CD14-positive monocyte (primary cell): ENCODE measurements around the gene CHPF. TPM values are rescaled to one million over a fixed set of nuclear protein-coding genes. Genes with fewer than 3 reads are reported as not detected.

Experiments used
- DNase-seq, 3 donors: peaks; one replicate each; pipeline ENCODE4 v3.0.0-alpha.2; 2011 to 2022
- H2AFZ ChIP-seq: 2 replicates; pipeline ENCODE4 v1.6.0; 2012; ENCODE audit warnings: mild to moderate bottlenecking, low read depth, low read length, inconsistent platforms; ENCODE audit not compliant: insufficient read depth, poor library complexity, severe bottlenecking
- H3K27ac ChIP-seq, 2 donors: 1 replicate in 1 of 2; 2 replicates in 1 of 2; pipeline ENCODE4 v1.5.1; 2012 to 2013; ENCODE audit warnings: low read length in 2 of 2, control low read depth in 1 of 2, inconsistent platforms in 1 of 2, low read depth in 1 of 2, mild to moderate bottlenecking in 1 of 2
- H3K27me3 ChIP-seq, 2 donors: one replicate each; pipeline versions ENCODE4 v1.6.0 to v1.6.1; 2011 to 2013; ENCODE audit warnings: low read length in 2 of 2; ENCODE audit not compliant: control insufficient read depth in 2 of 2, insufficient read depth in 2 of 2
- H3K36me3 ChIP-seq, 2 donors: replicated peaks in 1 of 2; 1 replicate in 1 of 2; 2 replicates in 1 of 2; pipeline versions ENCODE4 v1.5.1 to v1.6.1; 2012 to 2013; ENCODE audit warnings: low read length in 2 of 2, control low read depth in 1 of 2, inconsistent platforms in 1 of 2, mild to moderate bottlenecking in 1 of 2; ENCODE audit not compliant: insufficient read depth in 2 of 2, control insufficient read depth in 1 of 2
- H3K4me1 ChIP-seq, 2 donors: 1 replicate in 1 of 2; 2 replicates in 1 of 2; pipeline versions ENCODE4 v1.5.1 to v1.6.1; 2012 to 2013; ENCODE audit warnings: low read length in 2 of 2, control low read depth in 1 of 2, inconsistent platforms in 1 of 2, mild to moderate bottlenecking in 1 of 2, moderate library complexity in 1 of 2; ENCODE audit not compliant: insufficient read depth in 2 of 2, control insufficient read depth in 1 of 2
- H3K4me2 ChIP-seq: replicated peaks from 2 replicates; pipeline ENCODE3; 2012; ENCODE audit warnings: low read length, moderate library complexity, mild to moderate bottlenecking; ENCODE audit not compliant: poor library complexity, severe bottlenecking; ENCODE audit errors: extremely low read depth
- H3K4me3 ChIP-seq, 3 experiments: fragments of 200-600 bp in 1 of 3; sonication (generic) in 1 of 3; replicated peaks in 1 of 3; 1 replicate in 2 of 3; 2 replicates in 1 of 3; pipeline ENCODE4 v1.5.1; 2011 to 2013; ENCODE audit warnings: low read length in 3 of 3, mild to moderate bottlenecking in 3 of 3, control low read depth in 2 of 3, low read depth in 2 of 3, inconsistent platforms in 1 of 3, moderate library complexity in 1 of 3
- H3K79me2 ChIP-seq: 2 replicates; pipeline ENCODE4 v1.6.0; 2012; ENCODE audit warnings: mild to moderate bottlenecking, control low read depth, inconsistent platforms, low read length, moderate library complexity; ENCODE audit not compliant: insufficient read depth
- H3K9ac ChIP-seq: 2 replicates; pipeline ENCODE4 v1.6.0; 2017; ENCODE audit warnings: low read length, mild to moderate bottlenecking; ENCODE audit not compliant: insufficient read depth, poor library complexity, severe bottlenecking
- H3K9me3 ChIP-seq, 2 donors: replicated peaks in 1 of 2; 1 replicate in 1 of 2; 2 replicates in 1 of 2; pipeline versions ENCODE4 v1.5.1 to v1.6.1; 2012 to 2013; ENCODE audit warnings: low read length in 2 of 2, control low read depth in 1 of 2; ENCODE audit not compliant: control insufficient read depth in 1 of 2, insufficient read depth in 1 of 2
- H4K20me1 ChIP-seq: 2 replicates; pipeline ENCODE4 v1.6.0; 2012; ENCODE audit warnings: mild to moderate bottlenecking, low read length, control low read depth, moderate library complexity; ENCODE audit not compliant: insufficient read depth
- H3K27ac Mint-ChIP-seq, 7 donors: one replicate each; pipeline ENCODE4 v1.8.0; 2020; ENCODE audit warnings: mild to moderate bottlenecking in 7 of 7, mixed read lengths in 7 of 7, moderate library complexity in 6 of 7, inconsistent platforms in 2 of 7
- H3K27me3 Mint-ChIP-seq, 3 donors: one replicate each; pipeline ENCODE4 v1.8.0; 2021 to 2022; ENCODE audit warnings: low read depth in 3 of 3, mild to moderate bottlenecking in 3 of 3, mixed read lengths in 3 of 3, moderate library complexity in 3 of 3, inconsistent platforms in 1 of 3
- H3K36me3 Mint-ChIP-seq, 2 donors: one replicate each; pipeline ENCODE4 v1.8.0; 2020; ENCODE audit warnings: mixed read lengths in 2 of 2, inconsistent platforms in 1 of 2, mild to moderate bottlenecking in 1 of 2
- H3K4me1 Mint-ChIP-seq: one replicate; pipeline ENCODE4 v1.8.0; 2020; ENCODE audit warnings: mild to moderate bottlenecking, mixed read lengths
- H3K4me3 Mint-ChIP-seq, 2 donors: one replicate each; pipeline ENCODE4 v1.8.0; 2020; ENCODE audit warnings: mild to moderate bottlenecking in 2 of 2, mixed read lengths in 2 of 2, moderate library complexity in 1 of 2
- H3K9me3 Mint-ChIP-seq, 7 donors: one replicate each; pipeline ENCODE4 v1.8.0; 2020 to 2022; ENCODE audit warnings: mixed read lengths in 7 of 7, mild to moderate bottlenecking in 6 of 7, moderate library complexity in 6 of 7, inconsistent platforms in 2 of 7
- WGBS: methylation state at CpG from one replicate; pipeline ENCODE4 v1.1.5; 2013; ENCODE audit warnings: missing lambda C conversion rate; ENCODE audit not compliant: insufficient coverage; 5-methylcytosine and 5-hydroxymethylcytosine counted together
- intact Hi-C, 2 donors: fragments of 100-400 bp; cut with micrococcal nuclease; formaldehyde crosslinking; loops; one replicate each; pipeline versions ENCODE4 v1.15.0 to v1.15.1; 2023
- polyA plus RNA-seq, 3 donors: library from polyadenylated mRNA; depleted of rRNA in 1 of 3; unstranded in 2 of 3; stranded (reverse) in 1 of 3; fragments of 300-500 nt in 2 of 3; fragments of >200 nt in 1 of 3; fragmentation: Illumina TruSeq in 2 of 3; gene quantifications; 1 replicate in 2 of 3; 2 replicates in 1 of 3; pipeline ENCODE4 v1.2.3, GENCODE V29; 2012 to 2021
- TF ChIP-seq, protein P1 (sequence below): fragments of 200-600 bp; IDR thresholded peaks from one replicate; pipeline ENCODE4 v1.8.0; 2022; ENCODE audit warnings: antibody characterized with exemption, mild to moderate bottlenecking

Gene CHPF
- polyA plus RNA-seq, 3 donors: 0.09 to 0.32 (median 0.09) TPM

- Mint-ChIP-seq H3K4me1 (peaks cover 28% of the 10 kb centered on the region), H3K27me3 (peaks cover 9 to 14% (median 9%) of the 10 kb centered on the region in 3 donors), H3K36me3 (peaks cover 47 to 55% of the 10 kb centered on the region in 2 donors), H3K9me3 (peaks cover 0 to 6% (median 0%) of the 10 kb centered on the region in 7 donors), H3K27ac (no peak overlapping the region), H3K4me3 (no peak overlapping the region)
- peaks cover 11% of the 10 kb centered on the region for H3K79me2 ChIP-seq
- H3K9me3 ChIP-seq: peaks cover 0 to 2% of the 10 kb centered on the region in 2 donors
- H3K27me3 ChIP-seq: peaks cover 6 to 9% of the 10 kb centered on the region in 2 donors
- H2AFZ ChIP-seq: no peak overlapping the region
- no peak overlapping the region for H3K4me2 ChIP-seq
- DNase-seq: no peak
- no peak overlapping the region for H3K4me3 ChIP-seq
- peaks cover 42 to 59% of the 10 kb centered on the region in 2 donors for H3K36me3 ChIP-seq
- H3K9ac ChIP-seq: no peak overlapping the region
- TF ChIP-seq, protein P1, sequence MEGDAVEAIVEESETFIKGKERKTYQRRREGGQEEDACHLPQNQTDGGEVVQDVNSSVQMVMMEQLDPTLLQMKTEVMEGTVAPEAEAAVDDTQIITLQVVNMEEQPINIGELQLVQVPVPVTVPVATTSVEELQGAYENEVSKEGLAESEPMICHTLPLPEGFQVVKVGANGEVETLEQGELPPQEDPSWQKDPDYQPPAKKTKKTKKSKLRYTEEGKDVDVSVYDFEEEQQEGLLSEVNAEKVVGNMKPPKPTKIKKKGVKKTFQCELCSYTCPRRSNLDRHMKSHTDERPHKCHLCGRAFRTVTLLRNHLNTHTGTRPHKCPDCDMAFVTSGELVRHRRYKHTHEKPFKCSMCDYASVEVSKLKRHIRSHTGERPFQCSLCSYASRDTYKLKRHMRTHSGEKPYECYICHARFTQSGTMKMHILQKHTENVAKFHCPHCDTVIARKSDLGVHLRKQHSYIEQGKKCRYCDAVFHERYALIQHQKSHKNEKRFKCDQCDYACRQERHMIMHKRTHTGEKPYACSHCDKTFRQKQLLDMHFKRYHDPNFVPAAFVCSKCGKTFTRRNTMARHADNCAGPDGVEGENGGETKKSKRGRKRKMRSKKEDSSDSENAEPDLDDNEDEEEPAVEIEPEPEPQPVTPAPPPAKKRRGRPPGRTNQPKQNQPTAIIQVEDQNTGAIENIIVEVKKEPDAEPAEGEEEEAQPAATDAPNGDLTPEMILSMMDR: no peak
- intact Hi-C loops: loop anchor here in 1 of 2 donors (5.0 kb wide), 1 partner anchor 40 kb away; the partner anchor contains the start of genes CHPF and TMEM198
- 97% methylated on average over 9 of the region's 14 CpGs for WGBS
- H3K27ac ChIP-seq: no peak overlapping the region
- peaks cover 24 to 31% of the 10 kb centered on the region in 2 donors for H3K4me1 ChIP-seq
- no peaks in the 10 kb centered on the region for H4K20me1 ChIP-seq
These were observed 41.8 kb downstream of the CHPF start for GRCh38 chr2:219501849-219502248.

DNA sequence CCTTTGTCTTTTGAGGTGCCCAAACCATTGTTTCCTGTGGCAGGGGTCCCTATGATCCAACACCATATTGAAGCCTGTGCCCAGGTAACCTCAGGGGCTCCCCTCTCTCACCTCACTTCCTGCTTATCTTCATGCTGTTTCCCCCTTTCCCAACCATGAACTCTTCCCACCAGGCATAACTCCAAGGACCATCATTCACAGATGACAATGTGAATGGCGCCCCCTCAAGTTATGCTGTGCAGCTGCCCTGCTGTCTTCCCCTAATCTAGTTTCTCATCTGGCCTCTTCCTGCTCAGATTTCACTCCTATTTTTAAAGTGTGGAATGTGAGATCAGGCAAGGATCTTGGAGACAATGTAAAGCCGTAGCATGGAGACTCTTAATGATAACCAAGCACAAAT lies 43.5 kb downstream of the CHPF start:
- H3K27ac ChIP-seq: no peak overlapping the region
- no peak overlapping the region for H3K4me2 ChIP-seq
- intact Hi-C loops: loop anchor here in 1 of 2 donors (5.0 kb wide), 1 partner anchor 42 kb away; the partner anchor contains the start of genes CHPF and TMEM198
- H3K27me3 Mint-ChIP-seq: peaks cover 26 to 29% (median 27%) of the 10 kb centered on the region in 3 donors
- no peak overlapping the region for H3K9ac ChIP-seq
- H3K4me1 ChIP-seq: peaks cover 28 to 43% of the 10 kb centered on the region in 2 donors
- peaks cover 0 to 14% (median 1%) of the 10 kb centered on the region in 7 donors for H3K9me3 Mint-ChIP-seq
- H3K4me3 ChIP-seq: no peak overlapping the region
- H3K36me3 ChIP-seq: peaks cover 25 to 42% of the 10 kb centered on the region in 2 donors
- H3K36me3 Mint-ChIP-seq: peaks cover 30 to 42% of the 10 kb centered on the region in 2 donors
- H3K27me3 ChIP-seq: peaks cover 22 to 26% of the 10 kb centered on the region in 2 donors
- no peaks in the 10 kb centered on the region for H4K20me1 ChIP-seq
- peak overlapping the region in 1 of 7 donors; percentile 31 for H3K27ac Mint-ChIP-seq
- peaks cover 38% of the 10 kb centered on the region for H3K4me1 Mint-ChIP-seq
- no CpG with 5 or more reads among the region's 2 CpGs for WGBS
- peaks cover 11% of the 10 kb centered on the region for H3K79me2 ChIP-seq
- DNase-seq: no peak
- H2AFZ ChIP-seq: no peak overlapping the region
- TF ChIP-seq, protein P1: no peak
- no peak overlapping the region for H3K4me3 Mint-ChIP-seq
- peaks cover 2 to 10% of the 10 kb centered on the region in 2 donors for H3K9me3 ChIP-seq
